ENCODE results near the gene KAT8.

DNA sequence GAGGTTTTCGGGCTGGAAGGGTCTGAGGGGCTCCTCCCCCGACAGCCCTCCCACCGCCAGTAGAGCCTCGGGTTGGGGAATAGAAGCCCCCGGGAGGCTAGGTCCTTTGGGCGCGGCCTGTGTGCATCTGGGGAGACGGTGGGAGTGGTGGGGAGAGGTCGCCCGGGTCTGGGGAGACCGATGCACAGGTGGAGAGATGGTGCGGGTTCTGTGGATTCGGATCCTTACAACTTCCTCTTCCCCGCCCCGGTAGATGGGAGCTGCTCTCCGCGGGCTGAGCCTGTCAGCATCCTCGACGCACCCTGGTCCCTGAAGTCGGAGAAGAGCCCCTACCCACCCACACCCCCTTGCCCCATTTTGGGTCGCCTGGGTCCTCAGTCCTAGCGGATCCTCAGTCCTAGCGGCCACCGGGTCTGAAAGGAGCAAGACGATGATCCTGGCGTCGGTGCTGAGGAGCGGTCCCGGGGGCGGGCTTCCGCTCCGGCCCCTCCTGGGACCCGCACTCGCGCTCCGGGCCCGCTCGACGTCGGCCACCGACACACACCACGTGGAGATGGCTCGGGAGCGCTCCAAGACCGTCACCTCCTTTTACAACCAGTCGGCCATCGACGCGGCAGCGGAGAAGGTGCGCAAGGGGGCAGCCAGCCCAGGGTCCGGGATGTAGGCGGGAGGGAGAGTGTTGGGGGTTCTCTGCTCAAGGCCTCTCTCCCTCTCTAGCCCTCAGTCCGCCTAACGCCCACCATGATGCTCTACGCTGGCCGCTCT, 8.5 kb upstream of the KAT8 start:
- TF ChIP-seq, protein P1, sequence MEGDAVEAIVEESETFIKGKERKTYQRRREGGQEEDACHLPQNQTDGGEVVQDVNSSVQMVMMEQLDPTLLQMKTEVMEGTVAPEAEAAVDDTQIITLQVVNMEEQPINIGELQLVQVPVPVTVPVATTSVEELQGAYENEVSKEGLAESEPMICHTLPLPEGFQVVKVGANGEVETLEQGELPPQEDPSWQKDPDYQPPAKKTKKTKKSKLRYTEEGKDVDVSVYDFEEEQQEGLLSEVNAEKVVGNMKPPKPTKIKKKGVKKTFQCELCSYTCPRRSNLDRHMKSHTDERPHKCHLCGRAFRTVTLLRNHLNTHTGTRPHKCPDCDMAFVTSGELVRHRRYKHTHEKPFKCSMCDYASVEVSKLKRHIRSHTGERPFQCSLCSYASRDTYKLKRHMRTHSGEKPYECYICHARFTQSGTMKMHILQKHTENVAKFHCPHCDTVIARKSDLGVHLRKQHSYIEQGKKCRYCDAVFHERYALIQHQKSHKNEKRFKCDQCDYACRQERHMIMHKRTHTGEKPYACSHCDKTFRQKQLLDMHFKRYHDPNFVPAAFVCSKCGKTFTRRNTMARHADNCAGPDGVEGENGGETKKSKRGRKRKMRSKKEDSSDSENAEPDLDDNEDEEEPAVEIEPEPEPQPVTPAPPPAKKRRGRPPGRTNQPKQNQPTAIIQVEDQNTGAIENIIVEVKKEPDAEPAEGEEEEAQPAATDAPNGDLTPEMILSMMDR (IDR thresholded peaks at IDR 0.05), result no peak
- TF ChIP-seq POLR2A (IDR thresholded peaks at IDR 0.05; ENCODE audit: low read depth), result no peak
- no peak for TF ChIP-seq POLR2AphosphoS5 (IDR thresholded peaks at IDR 0.05)
- no peak for TF ChIP-seq EP300 (IDR thresholded peaks at IDR 0.05)
